Activated CD4-positive, alpha-beta T cell treated with anti-CD3 and anti-CD28 coated beads for 4 hours (primary cell): ENCODE measurements around the gene WDR45.
A peak's percentile ranks its signal among the peaks of the same experiment; 100 is the strongest.

ENCODE experiments used
- DNase-seq, 2 donors: peaks; one replicate each; pipeline ENCODE4 v3.0.0-alpha.2; 2020

The WDR45 gene

GRCh38 chrX:49043220-49043986 is 36.3 kb downstream of the WDR45 start, which contains the start of gene TFE3:
Gene TFE3, minus strand, starts transcription at chrX:49043357. Its CDS starts 131 bp downstream, at chrX:49043226.
- DNase-seq: peak; percentile 93 to 95

GRCh38 chrX:49042581-49043219 is 37.0 kb downstream of the WDR45 start:
- DNase-seq: no peak

- no peak for DNase-seq
Observed at GRCh38 chrX:49041744-49042580, 37.7 kb downstream of the WDR45 start.

GRCh38 chrX:49040376-49040955 is 39.2 kb downstream of the WDR45 start:
- DNase-seq: no peak

- peak; percentile 53 to 58 for DNase-seq
Observed at GRCh38 chrX:49039598-49040375, 39.9 kb downstream of the WDR45 start.

- DNase-seq: no peak
Observed at GRCh38 chrX:49037883-49038475, 41.7 kb downstream of the WDR45 start.

- no peak for DNase-seq
Observed at GRCh38 chrX:49030283-49030682, 49.4 kb downstream of the WDR45 start.

GRCh38 chrX:49029876-49030275 is 49.8 kb downstream of the WDR45 start:
- DNase-seq: no peak
